B cell (primary cell): Measurements from ENCODE around the gene SLC30A2. TPM values are rescaled to one million over a fixed set of nuclear protein-coding genes. Genes with fewer than 3 reads are reported as not detected.

Experiments
- ATAC-seq: fragments of 200-7000 bp; cut with Tn5 transposase; one replicate; pipeline ENCODE4 v1.10.0; 2021; ENCODE audit warnings: low read depth, mild to moderate bottlenecking, moderate number of reproducible peaks, moderate library complexity
- CTCF ChIA-PET: fragments of 350-600 bp; sonication (Branson Sonifier 250); formaldehyde crosslinking; loops from one replicate; lab custom pipeline; 2021; ENCODE audit warnings: antibody characterized with exemption, inconsistent platforms; lab: Charles Lee
- POLR2A ChIA-PET: fragments of 350-600 bp; sonication (Branson Sonifier 250); formaldehyde crosslinking; loops from one replicate; lab custom pipeline; 2021; ENCODE audit warnings: antibody characterized with exemption; lab: Charles Lee
- DNase-seq: peaks from one replicate; pipeline ENCODE4 v3.0.0; 2013
- H2AFZ ChIP-seq: 2 replicates; pipeline ENCODE4 v1.6.1; 2012; ENCODE audit warnings: mild to moderate bottlenecking, low read depth, low read length; ENCODE audit not compliant: insufficient read depth, poor library complexity, severe bottlenecking
- H3K27ac ChIP-seq, 2 donors: 1 replicate in 1 of 2; 2 replicates in 1 of 2; pipeline ENCODE4 v1.5.1; 2012 to 2013; ENCODE audit warnings: low read length in 2 of 2, mild to moderate bottlenecking in 2 of 2, moderate library complexity in 1 of 2
- H3K27me3 ChIP-seq, 4 experiments: fragments of 200-600 bp in 1 of 4; sonication (generic) in 1 of 4; replicated peaks in 1 of 4; 1 replicate in 2 of 4; 2 replicates in 2 of 4; pipeline versions ENCODE4 v1.6.1 to v1.7.0; 2013 to 2016; ENCODE audit warnings: low read length in 3 of 4, mild to moderate bottlenecking in 2 of 4, mixed read lengths in 1 of 4, moderate library complexity in 1 of 4; ENCODE audit not compliant: insufficient read depth in 4 of 4, control insufficient read depth in 3 of 4; ENCODE audit errors: control extremely low read depth in 1 of 4
- H3K36me3 ChIP-seq, 2 experiments: replicated peaks in 1 of 2; 1 replicate in 1 of 2; 2 replicates in 1 of 2; pipeline versions ENCODE4 v1.6.1 to v1.7.1; 2013; ENCODE audit warnings: low read length in 1 of 2; ENCODE audit not compliant: insufficient read depth in 2 of 2, control insufficient read depth in 1 of 2; ENCODE audit errors: control extremely low read depth in 1 of 2, extremely low read depth in 1 of 2
- H3K4me1 ChIP-seq, 2 donors: fragments of 200-600 bp in 1 of 2; sonication (generic) in 1 of 2; 1 replicate in 1 of 2; 2 replicates in 1 of 2; pipeline versions ENCODE4 v1.5.1 to v1.6.1; 2013 to 2017; ENCODE audit warnings: low read length in 2 of 2; ENCODE audit not compliant: control insufficient read depth in 2 of 2, insufficient read depth in 2 of 2
- H3K4me2 ChIP-seq: replicated peaks from 2 replicates; pipeline ENCODE3; 2012; ENCODE audit warnings: mild to moderate bottlenecking, low read depth, low read length; ENCODE audit not compliant: poor library complexity, severe bottlenecking
- H3K4me3 ChIP-seq, 5 experiments: fragments of 200-600 bp in 1 of 5; sonication (generic) in 1 of 5; 1 replicate in 3 of 5; 2 replicates in 2 of 5; pipeline versions ENCODE4 v1.5.1 to v1.7.0; 2011 to 2016; ENCODE audit warnings: low read length in 4 of 5, mild to moderate bottlenecking in 4 of 5, low read depth in 2 of 5, control low read depth in 1 of 5, moderate library complexity in 1 of 5; ENCODE audit not compliant: insufficient read depth in 1 of 5; ENCODE audit errors: control extremely low read depth in 1 of 5, extremely low read depth in 1 of 5
- H3K79me2 ChIP-seq: fragments of 200-600 bp; sonication (generic); one replicate; pipeline ENCODE4 v1.6.0; 2016; ENCODE audit warnings: low read length; ENCODE audit not compliant: control insufficient read depth, insufficient read depth
- H3K9ac ChIP-seq: fragments of 200-600 bp; sonication (generic); 2 replicates; pipeline ENCODE4 v1.6.1; 2017; ENCODE audit warnings: mild to moderate bottlenecking, low read length, moderate library complexity
- H3K9me3 ChIP-seq, 3 donors: one replicate each; pipeline versions ENCODE4 v1.6.1 to v1.7.1; 2013; ENCODE audit warnings: low read length in 2 of 3; ENCODE audit not compliant: control insufficient read depth in 2 of 3, insufficient read depth in 1 of 3; ENCODE audit errors: control extremely low read depth in 1 of 3
- H4K20me1 ChIP-seq: 2 replicates; pipeline ENCODE4 v1.6.0; 2012; ENCODE audit warnings: mild to moderate bottlenecking, low read length; ENCODE audit not compliant: insufficient read depth, control insufficient read depth, poor library complexity, severe bottlenecking
- H3K27ac Mint-ChIP-seq: one replicate; pipeline ENCODE4 v1.8.0; 2021; ENCODE audit warnings: mixed read lengths
- H3K27me3 Mint-ChIP-seq: one replicate; pipeline ENCODE4 v1.8.0; 2021; ENCODE audit warnings: mixed read lengths
- H3K4me1 Mint-ChIP-seq: one replicate; pipeline ENCODE4 v1.8.0; 2021; ENCODE audit warnings: mixed read lengths
- H3K4me3 Mint-ChIP-seq: one replicate; pipeline ENCODE4 v1.8.0; 2021; ENCODE audit warnings: mixed read lengths
- H3K9me3 Mint-ChIP-seq: one replicate; pipeline ENCODE4 v1.8.0; 2022; ENCODE audit warnings: mixed read lengths; ENCODE audit not compliant: insufficient read depth
- EZH2 ChIP-seq: IDR thresholded peaks from 2 replicates; pipeline ENCODE4 v1.6.1; 2012; ENCODE audit warnings: borderline replicate concordance, low read depth, mild to moderate bottlenecking, moderate library complexity, low read length; ENCODE audit not compliant: insufficient read depth, poor library complexity, severe bottlenecking
- WGBS: methylation state at CpG from one replicate; pipeline ENCODE4 v1.1.5; 2013; ENCODE audit warnings: missing lambda C conversion rate; ENCODE audit not compliant: insufficient coverage; 5-methylcytosine and 5-hydroxymethylcytosine counted together
- intact Hi-C: fragments of 100-400 bp; cut with micrococcal nuclease; formaldehyde crosslinking; loops from one replicate; pipeline ENCODE4 v1.10.0; 2022
- polyA plus RNA-seq: library from polyadenylated mRNA; depleted of rRNA; stranded (reverse); fragments of >200 nt; gene quantifications from 2 replicates; pipeline ENCODE4 v1.2.3, GENCODE V29; 2012
- total RNA-seq, 2 donors: library from RNA; stranded (reverse); fragments of 120-200 nt in 1 of 2; gene quantifications; 1 replicate in 1 of 2; 2 replicates in 1 of 2; pipeline versions ENCODE4 v1.2.3 to v1.2.4, GENCODE V29; 2013 to 2022
- TF ChIP-seq, protein P1 (sequence below): fragments of 200-600 bp; IDR thresholded peaks from one replicate; pipeline ENCODE4 v1.8.0; 2022; ENCODE audit warnings: antibody characterized with exemption, mild to moderate bottlenecking

SLC30A2 gene
- total and polyA plus RNA-seq, 2 donors (not counting 1 experiment from before 2014, with no cell fraction given): not detected

DNA sequence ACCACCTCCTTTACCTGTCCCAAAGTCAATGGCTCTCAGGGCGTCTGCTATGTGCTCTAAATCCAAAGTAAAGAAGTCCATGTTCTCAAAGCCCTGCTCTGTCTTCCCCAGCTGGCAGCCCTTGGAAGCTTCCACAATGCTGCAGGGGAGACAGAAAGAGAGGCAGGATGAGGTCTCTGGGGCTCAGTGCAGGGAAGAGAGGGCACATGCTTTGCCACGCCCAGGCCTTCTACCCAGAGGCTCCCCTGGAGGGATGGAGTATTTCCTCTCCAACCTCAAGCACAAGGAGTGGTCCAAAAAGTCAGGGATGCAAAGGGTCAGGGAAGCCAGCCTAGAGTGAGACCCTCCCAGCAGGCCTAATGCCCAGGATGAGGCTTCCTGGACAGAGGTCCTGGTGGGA, 11.3 kb upstream of the SLC30A2 start:
- ChIA-PET CTCF (interaction anchor here (0.7 kb wide), 1 partner anchor 46 kb away, joined by 3 read pairs; no protein-coding TSS in a partner anchor), POLR2A (no interaction called here)
- H3K27ac ChIP-seq: no peak overlapping the region
- Mint-ChIP-seq H3K4me1 (no peaks in the 10 kb centered on the region), H3K9me3 (no peaks in the 10 kb centered on the region), H3K27ac (no peak overlapping the region), H3K4me3 (no peak overlapping the region), H3K27me3 (peaks cover 36% of the 10 kb centered on the region)
- no peaks in the 10 kb centered on the region for H3K36me3 ChIP-seq
- no peaks in the 10 kb centered on the region for H4K20me1 ChIP-seq
- H3K9ac ChIP-seq: no peak overlapping the region
- no peak overlapping the region for H2AFZ ChIP-seq
- WGBS: no CpG with 5 or more reads among the region's 2 CpGs
- no peaks in the 10 kb centered on the region for H3K9me3 ChIP-seq
- no peak overlapping the region for H3K4me3 ChIP-seq
- intact Hi-C loops: no loop called here
- no peak overlapping the region for H3K4me2 ChIP-seq
- H3K4me1 ChIP-seq: no peaks in the 10 kb centered on the region
- ATAC-seq (no peak), DNase-seq (no peak)
- H3K79me2 ChIP-seq: no peaks in the 10 kb centered on the region
- H3K27me3 ChIP-seq: peaks cover 0 to 26% (median 2%) of the 10 kb centered on the region in 4 experiments
- TF ChIP-seq, protein P1, sequence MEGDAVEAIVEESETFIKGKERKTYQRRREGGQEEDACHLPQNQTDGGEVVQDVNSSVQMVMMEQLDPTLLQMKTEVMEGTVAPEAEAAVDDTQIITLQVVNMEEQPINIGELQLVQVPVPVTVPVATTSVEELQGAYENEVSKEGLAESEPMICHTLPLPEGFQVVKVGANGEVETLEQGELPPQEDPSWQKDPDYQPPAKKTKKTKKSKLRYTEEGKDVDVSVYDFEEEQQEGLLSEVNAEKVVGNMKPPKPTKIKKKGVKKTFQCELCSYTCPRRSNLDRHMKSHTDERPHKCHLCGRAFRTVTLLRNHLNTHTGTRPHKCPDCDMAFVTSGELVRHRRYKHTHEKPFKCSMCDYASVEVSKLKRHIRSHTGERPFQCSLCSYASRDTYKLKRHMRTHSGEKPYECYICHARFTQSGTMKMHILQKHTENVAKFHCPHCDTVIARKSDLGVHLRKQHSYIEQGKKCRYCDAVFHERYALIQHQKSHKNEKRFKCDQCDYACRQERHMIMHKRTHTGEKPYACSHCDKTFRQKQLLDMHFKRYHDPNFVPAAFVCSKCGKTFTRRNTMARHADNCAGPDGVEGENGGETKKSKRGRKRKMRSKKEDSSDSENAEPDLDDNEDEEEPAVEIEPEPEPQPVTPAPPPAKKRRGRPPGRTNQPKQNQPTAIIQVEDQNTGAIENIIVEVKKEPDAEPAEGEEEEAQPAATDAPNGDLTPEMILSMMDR: no peak
- no peak for TF ChIP-seq EZH2

DNA sequence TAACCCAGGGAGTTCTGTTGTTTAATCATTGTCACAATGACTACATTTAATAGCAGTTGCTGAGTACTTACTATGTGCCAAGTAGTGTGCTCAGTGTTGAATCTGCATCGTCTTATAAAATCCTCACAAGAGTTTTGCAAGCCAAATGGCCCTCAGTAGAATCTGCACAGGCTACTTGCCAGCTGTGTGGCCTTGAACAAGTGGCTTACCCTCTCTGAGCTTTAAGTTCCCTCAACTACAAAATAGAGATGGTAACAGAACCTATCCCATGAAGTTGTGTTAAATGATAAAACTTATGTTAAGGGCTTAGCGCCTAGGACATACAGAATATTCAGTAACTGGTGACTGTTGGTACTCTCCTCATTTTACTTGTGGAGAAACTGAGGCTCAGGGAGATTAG, 9.1 kb upstream of the SLC30A2 start:
- Histone ChIP-seq H4K20me1 (no peaks in the 10 kb centered on the region), H3K36me3 (no peaks in the 10 kb centered on the region), H3K27me3 (peaks cover 0 to 23% (median 6%) of the 10 kb centered on the region in 4 experiments), H3K4me1 (no peaks in the 10 kb centered on the region), H3K9me3 (no peaks in the 10 kb centered on the region), H3K4me2 (no peak overlapping the region), H2AFZ (no peak overlapping the region), H3K4me3 (no peak overlapping the region), H3K79me2 (no peaks in the 10 kb centered on the region), H3K27ac (no peak overlapping the region), H3K9ac (no peak overlapping the region)
- POLR2A ChIA-PET: no interaction called here
- intact Hi-C loops: no loop called here
- WGBS: 100% methylated on average over 1 of the region's 2 CpGs
- Mint-ChIP-seq H3K4me3 (no peak overlapping the region), H3K4me1 (no peaks in the 10 kb centered on the region), H3K27ac (no peak overlapping the region), H3K9me3 (no peaks in the 10 kb centered on the region), H3K27me3 (peaks cover 36% of the 10 kb centered on the region)
- TF ChIP-seq EZH2: no peak
- TF ChIP-seq, protein P1: no peak
- ATAC-seq (no peak), DNase-seq (no peak)
- CTCF ChIA-PET: interaction anchor here (1.4 kb wide), 2 partner anchors 42 to 90 kb away, joined by 3 read pairs; no protein-coding TSS in a partner anchor
